Smooth muscle cell (in vitro differentiated cells): ENCODE data around the gene RAC3. TPM values are rescaled to one million over a fixed set of nuclear protein-coding genes. Genes with fewer than 3 reads are reported as not detected.

Experiments
- DNase-seq: peaks from one replicate; lab custom pipeline; 2025; ENCODE audit not compliant: unreplicated experiment; lab: John Stamatoyannopoulos, UW
- H2AFZ ChIP-seq: fragments of 200-600 bp; sonication (generic); 2 replicates; pipeline ENCODE4 v1.6.0; 2016; ENCODE audit warnings: antibody characterized with exemption, low read depth, mild to moderate bottlenecking
- H3F3A ChIP-seq: fragments of 200-600 bp; sonication (generic); 2 replicates; pipeline ENCODE4 v1.6.0; 2017; ENCODE audit warnings: antibody characterized with exemption, low read depth
- H3K27ac ChIP-seq: fragments of 200-600 bp; sonication (generic); 2 replicates; pipeline ENCODE4 v1.5.1; 2016; ENCODE audit warnings: low read depth, mild to moderate bottlenecking
- H3K27me3 ChIP-seq: fragments of 200-600 bp; sonication (generic); 2 replicates; pipeline ENCODE4 v1.6.1; 2016; ENCODE audit warnings: low read depth, mild to moderate bottlenecking
- H3K36me3 ChIP-seq: fragments of 200-600 bp; sonication (generic); 2 replicates; pipeline ENCODE4 v1.5.1; 2016; ENCODE audit warnings: low read depth
- H3K4me1 ChIP-seq: fragments of 200-600 bp; sonication (generic); 2 replicates; pipeline ENCODE4 v1.5.1; 2016; ENCODE audit warnings: low read depth
- H3K4me2 ChIP-seq: fragments of 200-600 bp; sonication (generic); 2 replicates; pipeline ENCODE4 v1.6.0; 2016; ENCODE audit warnings: mild to moderate bottlenecking
- H3K4me3 ChIP-seq: fragments of 200-600 bp; sonication (generic); 2 replicates; pipeline ENCODE4 v1.5.1; 2016; ENCODE audit warnings: mild to moderate bottlenecking
- H3K79me2 ChIP-seq: fragments of 200-600 bp; sonication (generic); 2 replicates; pipeline ENCODE4 v1.6.0; 2016; ENCODE audit warnings: low read depth, mild to moderate bottlenecking
- H3K9ac ChIP-seq: fragments of 200-600 bp; sonication (generic); 2 replicates; pipeline ENCODE4 v1.6.0; 2016; ENCODE audit warnings: low read depth
- H3K9me3 ChIP-seq: fragments of 200-600 bp; sonication (generic); replicated peaks from 2 replicates; pipeline ENCODE4 v1.5.1; 2016; ENCODE audit warnings: low read depth
- H4K20me1 ChIP-seq: fragments of 200-600 bp; sonication (generic); 2 replicates; pipeline ENCODE4 v1.6.0; 2016; ENCODE audit warnings: low read depth
- WGBS: methylation state at CpG from one replicate; pipeline ENCODE4 v1.1.7; 2016; ENCODE audit warnings: low lambda C conversion rate; 5-methylcytosine and 5-hydroxymethylcytosine counted together
- polyA plus RNA-seq: library from polyadenylated mRNA; unstranded; fragments of >200 nt; fragmentation: Nextera tagmentation; extraction: Ambion mirVana; gene quantifications from 2 replicates; pipeline ENCODE4 v1.2.1, GENCODE V29; 2016
- total RNA-seq: library from RNA; depleted of rRNA; stranded (reverse); fragments of >200 nt; gene quantifications from 2 replicates; pipeline ENCODE4 v1.2.3, GENCODE V29; 2014
- TF ChIP-seq, protein P1 (sequence below): fragments of 200-600 bp; sonication (generic); IDR thresholded peaks from 2 replicates; pipeline ENCODE4 v1.5.1; 2017; ENCODE audit warnings: borderline replicate concordance, mild to moderate bottlenecking, antibody characterized with exemption; ENCODE audit not compliant: insufficient read depth, poor library complexity, severe bottlenecking

The RAC3 gene
- total and polyA plus RNA-seq, 2 experiments from 2014 or later: 15.3 to 33.0 TPM

- H3K4me3 ChIP-seq: no peak overlapping the region
- no peak overlapping the region for H3K4me2 ChIP-seq
- peaks cover 15% of the 10 kb centered on the region for H3K4me1 ChIP-seq
- no peaks in the 10 kb centered on the region for H3K36me3 ChIP-seq
- H3K27ac ChIP-seq: no peak overlapping the region
- no peaks in the 10 kb centered on the region for H3K9me3 ChIP-seq
- peaks cover 23% of the 10 kb centered on the region for H4K20me1 ChIP-seq
- peaks cover 3% of the 10 kb centered on the region for H3K79me2 ChIP-seq
- DNase-seq: no peak
- H3K9ac ChIP-seq: no peak overlapping the region
- H3F3A ChIP-seq: no peaks in the 10 kb centered on the region
- TF ChIP-seq, protein P1, sequence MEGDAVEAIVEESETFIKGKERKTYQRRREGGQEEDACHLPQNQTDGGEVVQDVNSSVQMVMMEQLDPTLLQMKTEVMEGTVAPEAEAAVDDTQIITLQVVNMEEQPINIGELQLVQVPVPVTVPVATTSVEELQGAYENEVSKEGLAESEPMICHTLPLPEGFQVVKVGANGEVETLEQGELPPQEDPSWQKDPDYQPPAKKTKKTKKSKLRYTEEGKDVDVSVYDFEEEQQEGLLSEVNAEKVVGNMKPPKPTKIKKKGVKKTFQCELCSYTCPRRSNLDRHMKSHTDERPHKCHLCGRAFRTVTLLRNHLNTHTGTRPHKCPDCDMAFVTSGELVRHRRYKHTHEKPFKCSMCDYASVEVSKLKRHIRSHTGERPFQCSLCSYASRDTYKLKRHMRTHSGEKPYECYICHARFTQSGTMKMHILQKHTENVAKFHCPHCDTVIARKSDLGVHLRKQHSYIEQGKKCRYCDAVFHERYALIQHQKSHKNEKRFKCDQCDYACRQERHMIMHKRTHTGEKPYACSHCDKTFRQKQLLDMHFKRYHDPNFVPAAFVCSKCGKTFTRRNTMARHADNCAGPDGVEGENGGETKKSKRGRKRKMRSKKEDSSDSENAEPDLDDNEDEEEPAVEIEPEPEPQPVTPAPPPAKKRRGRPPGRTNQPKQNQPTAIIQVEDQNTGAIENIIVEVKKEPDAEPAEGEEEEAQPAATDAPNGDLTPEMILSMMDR: no peak
- no peaks in the 10 kb centered on the region for H3K27me3 ChIP-seq
- no peak overlapping the region for H2AFZ ChIP-seq
- WGBS: 97% methylated on average over 17 of the region's 17 CpGs
Measured at GRCh38 chr17:82024859-82025258, 6.6 kb upstream of the RAC3 start.

GRCh38 chr17:82025401-82026107 is 5.9 kb upstream of the RAC3 start:
- H3K79me2 ChIP-seq: peaks cover 3% of the 10 kb centered on the region
- H2AFZ ChIP-seq: no peak overlapping the region
- H3K36me3 ChIP-seq: no peaks in the 10 kb centered on the region
- H4K20me1 ChIP-seq: peaks cover 16% of the 10 kb centered on the region
- peaks cover 15% of the 10 kb centered on the region for H3K4me1 ChIP-seq
- no peak overlapping the region for H3K27ac ChIP-seq
- no peaks in the 10 kb centered on the region for H3K9me3 ChIP-seq
- H3F3A ChIP-seq: no peaks in the 10 kb centered on the region
- H3K27me3 ChIP-seq: no peaks in the 10 kb centered on the region
- WGBS: 96% methylated on average over 25 of the region's 25 CpGs
- no peak for DNase-seq
- no peak overlapping the region for H3K4me3 ChIP-seq
- TF ChIP-seq, protein P1: no peak
- no peak overlapping the region for H3K9ac ChIP-seq
- no peak overlapping the region for H3K4me2 ChIP-seq

GRCh38 chr17:82028246-82028645 is 3.2 kb upstream of the RAC3 start:
- Histone ChIP-seq H3K27ac (no peak overlapping the region), H3K4me3 (no peak overlapping the region), H2AFZ (no peak overlapping the region), H3K79me2 (no peaks in the 10 kb centered on the region), H3K9me3 (no peaks in the 10 kb centered on the region), H3K27me3 (no peaks in the 10 kb centered on the region), H3F3A (no peaks in the 10 kb centered on the region), H3K4me1 (peaks cover 7% of the 10 kb centered on the region), H3K9ac (no peak overlapping the region), H3K36me3 (no peaks in the 10 kb centered on the region), H4K20me1 (no peaks in the 10 kb centered on the region), H3K4me2 (no peak overlapping the region)
- TF ChIP-seq, protein P1: no peak
- WGBS: 100% methylated on average over 6 of the region's 13 CpGs
- no peak for DNase-seq

GRCh38 chr17:82028966-82029365 is 2.5 kb upstream of the RAC3 start:
- no peak overlapping the region for H3K4me2 ChIP-seq
- H3K4me3 ChIP-seq: no peak overlapping the region
- no peaks in the 10 kb centered on the region for H3F3A ChIP-seq
- no peaks in the 10 kb centered on the region for H3K9me3 ChIP-seq
- no peak overlapping the region for H3K9ac ChIP-seq
- H4K20me1 ChIP-seq: no peaks in the 10 kb centered on the region
- H2AFZ ChIP-seq: no peak overlapping the region
- no peaks in the 10 kb centered on the region for H3K79me2 ChIP-seq
- DNase-seq: no peak
- H3K27ac ChIP-seq: no peak overlapping the region
- H3K4me1 ChIP-seq: peaks cover 5% of the 10 kb centered on the region
- 100% methylated on average over 9 of the region's 9 CpGs for WGBS
- H3K27me3 ChIP-seq: no peaks in the 10 kb centered on the region
- no peaks in the 10 kb centered on the region for H3K36me3 ChIP-seq
- TF ChIP-seq, protein P1: no peak
